ENCODE data around the gene ATP2A2. TPM values are rescaled to one million over a fixed set of nuclear protein-coding genes. Genes with fewer than 3 reads are reported as not detected.

Gene ATP2A2
- total and polyA plus RNA-seq, 2 of the 8 experiments (the other 6 are each of a cell fraction or from before 2014, with no cell fraction given): 86.1 to 271 TPM

GRCh38 chr12:110258466-110258865, 22.6 kb upstream of the ATP2A2 start:
- no peak overlapping the region for H3K23ac ChIP-seq (ENCODE audit: insufficient read length)
- no peak overlapping the region for H3K4ac ChIP-seq (replicated peaks; ENCODE audit: insufficient read length, low read depth, low read length)
- H3K14ac ChIP-seq (ENCODE audit: insufficient read length): no peak overlapping the region
- no peak overlapping the region for H3K4me3 ChIP-seq (ENCODE audit: extremely low read depth in 1 of 4, insufficient read depth in 2 of 4, low read depth in 3 of 4, low read length in 4 of 4)
- H2BK5ac ChIP-seq (ENCODE audit: low read depth, low read length): no peak overlapping the region
- H3K9ac ChIP-seq (replicated peaks in 1 of 4; ENCODE audit: extremely low read depth in 1 of 4, low read depth in 3 of 4, low read length in 3 of 4): no peak overlapping the region
- H3K36me3 ChIP-seq (ENCODE audit: control insufficient read depth in 2 of 4, insufficient read depth in 4 of 4, low read length in 3 of 4): no peaks in the 10 kb centered on the region
- no peaks in the 10 kb centered on the region for H3K79me1 ChIP-seq (ENCODE audit: low read depth, low read length)
- H2AFZ ChIP-seq (ENCODE audit: low read length): no peak overlapping the region
- no peak overlapping the region for H2BK15ac ChIP-seq (ENCODE audit: low read length)
- no peaks in the 10 kb centered on the region for H3K27me3 ChIP-seq (replicated peaks in 1 of 4; ENCODE audit: control insufficient read depth in 3 of 4, extremely low read depth in 1 of 4, insufficient read depth in 3 of 4, low read length in 3 of 4)
- 88% methylated on average over 12 of the region's 12 CpGs; no CpG with 5 or more reads in 1 of the 2 experiments for WGBS, 2 experiments (ENCODE audit: extremely low coverage in 1 of 2, insufficient coverage in 1 of 2, insufficient read length in 1 of 2, insufficient replicate concordance in 2 of 2, low coverage in 1 of 2, low lambda C conversion rate in 2 of 2, missing lambda C conversion rate in 1 of 2)
- no peaks in the 10 kb centered on the region for H4K20me1 ChIP-seq (replicated peaks in 1 of 2; ENCODE audit: control insufficient read depth in 1 of 2, insufficient read depth in 2 of 2, low read length in 2 of 2)
- no peaks in the 10 kb centered on the region for H3K9me3 ChIP-seq (ENCODE audit: insufficient read depth in 2 of 2, low read depth in 1 of 2, low read length in 1 of 2)
- H3K4me2 ChIP-seq (ENCODE audit: insufficient read depth in 1 of 2, low read depth in 2 of 2, low read length in 2 of 2): no peak overlapping the region
- CTCF ChIA-PET (ENCODE audit: partially characterized antibody): interaction anchor here (1.1 to 1.4 kb wide), 2 partner anchors 11 to 21 kb away, joined by 3 to 4 read pairs; no protein-coding TSS in a partner anchor
- H2BK20ac ChIP-seq (ENCODE audit: low read length): no peak overlapping the region
- no peaks in the 10 kb centered on the region for H3K79me2 ChIP-seq (ENCODE audit: control insufficient read depth in 1 of 2, insufficient read depth in 2 of 2, low read length in 2 of 2)
- H2BK12ac ChIP-seq (ENCODE audit: low read depth, low read length): no peak overlapping the region
- H4K5ac ChIP-seq (ENCODE audit: insufficient read length, low read depth, low read length): no peak overlapping the region
- no peak overlapping the region for H4K8ac ChIP-seq (ENCODE audit: extremely low read depth, insufficient read depth, low read length)
- FAIRE-seq (no peak), DNase-seq (ENCODE audit: low read depth in 1 of 2, low spot score in 2 of 2) (no peak)
- H2AK5ac ChIP-seq (ENCODE audit: low read depth, low read length): no peak overlapping the region
- H3K23me2 ChIP-seq (ENCODE audit: low read depth, low read length): no peaks in the 10 kb centered on the region
- H3K56ac ChIP-seq (replicated peaks; ENCODE audit: insufficient read length, low read depth, low read length): no peak overlapping the region
- H3K27ac ChIP-seq (ENCODE audit: low read depth, low read length): no peak overlapping the region
- no peak overlapping the region for H3K18ac ChIP-seq (ENCODE audit: extremely low read depth, low read length)
- H2BK120ac ChIP-seq (replicated peaks; ENCODE audit: low read depth, low read length): no peak overlapping the region
- POLR2A ChIA-PET (ENCODE audit: partially characterized antibody): interaction anchor here (0.7 to 1.4 kb wide), 4 partner anchors 8 to 23 kb away, joined by 3 to 4 read pairs (median 4); partner anchors contain the start of gene ATP2A2
- peaks cover 0 to 2% (median 0%) of the 10 kb centered on the region in 4 experiments; a peak in 1 of 7 replicates for H3K4me1 ChIP-seq (replicated peaks in 1 of 4; ENCODE audit: control insufficient read depth in 3 of 4, insufficient read depth in 4 of 4, low read length in 3 of 4)
- H4K91ac ChIP-seq (replicated peaks; ENCODE audit: insufficient read length, low read length): no peak overlapping the region
- no peak for TF ChIP-seq CTBP2 (IDR thresholded peaks at IDR 0.05; ENCODE audit: borderline replicate concordance, insufficient read depth, insufficient read length, low read length)
- no peak for TF ChIP-seq YY1 (IDR thresholded peaks at IDR 0.05; ENCODE audit: low read depth, low read length)
- TF ChIP-seq TBP (IDR thresholded peaks at IDR 0.05; ENCODE audit: low read depth, low read length): no peak
- no peak for TF ChIP-seq CHD1 (IDR thresholded peaks at IDR 0.05; ENCODE audit: low read depth, low read length)
- TF ChIP-seq HDAC6 (IDR thresholded peaks at IDR 0.05; ENCODE audit: low read depth, low read length): no peak
- TF ChIP-seq BCL11A (IDR thresholded peaks at IDR 0.05; ENCODE audit: low read depth in 2 of 2, low read length in 2 of 2): no peak
- TF ChIP-seq EZH2 (IDR thresholded peaks at IDR 0.05; ENCODE audit: low read depth, low read length, severe bottlenecking): no peak
- no peak for TF ChIP-seq ZNF274 (IDR thresholded peaks at IDR 0.05; ENCODE audit: borderline replicate concordance, extremely low read depth, low read length)
- no peak for TF ChIP-seq EP300 (IDR thresholded peaks at IDR 0.05; ENCODE audit: borderline replicate concordance in 1 of 2, low read depth in 2 of 2, low read length in 2 of 2)
- no peak for TF ChIP-seq TCF12 (IDR thresholded peaks at IDR 0.05; ENCODE audit: low read depth, low read length)
- no peak for TF ChIP-seq POLR2A (IDR thresholded peaks at IDR 0.05; ENCODE audit: control extremely low read depth in 1 of 2, low read depth in 2 of 2, low read length in 2 of 2)
- TF ChIP-seq RAD21 (IDR thresholded peaks at IDR 0.05 in 1 of 2, conservative IDR thresholded peaks at IDR 0.05 in 1 of 2; ENCODE audit: low read depth in 2 of 2, low read length in 2 of 2): no peak
- TF ChIP-seq NANOG (IDR thresholded peaks at IDR 0.05; ENCODE audit: insufficient read depth, low read depth, low read length, poor library complexity, severe bottlenecking): no peak
